ENCODE measurements around the gene DIP2C. TPM values are rescaled to one million over a fixed set of nuclear protein-coding genes. Genes with fewer than 3 reads are reported as not detected.
A peak's percentile ranks its signal among the peaks of the same experiment; 100 is the strongest.

Gene DIP2C
- polyA plus RNA-seq, 4 donors: 3.1 to 13.3 (median 4.7) TPM

DNA sequence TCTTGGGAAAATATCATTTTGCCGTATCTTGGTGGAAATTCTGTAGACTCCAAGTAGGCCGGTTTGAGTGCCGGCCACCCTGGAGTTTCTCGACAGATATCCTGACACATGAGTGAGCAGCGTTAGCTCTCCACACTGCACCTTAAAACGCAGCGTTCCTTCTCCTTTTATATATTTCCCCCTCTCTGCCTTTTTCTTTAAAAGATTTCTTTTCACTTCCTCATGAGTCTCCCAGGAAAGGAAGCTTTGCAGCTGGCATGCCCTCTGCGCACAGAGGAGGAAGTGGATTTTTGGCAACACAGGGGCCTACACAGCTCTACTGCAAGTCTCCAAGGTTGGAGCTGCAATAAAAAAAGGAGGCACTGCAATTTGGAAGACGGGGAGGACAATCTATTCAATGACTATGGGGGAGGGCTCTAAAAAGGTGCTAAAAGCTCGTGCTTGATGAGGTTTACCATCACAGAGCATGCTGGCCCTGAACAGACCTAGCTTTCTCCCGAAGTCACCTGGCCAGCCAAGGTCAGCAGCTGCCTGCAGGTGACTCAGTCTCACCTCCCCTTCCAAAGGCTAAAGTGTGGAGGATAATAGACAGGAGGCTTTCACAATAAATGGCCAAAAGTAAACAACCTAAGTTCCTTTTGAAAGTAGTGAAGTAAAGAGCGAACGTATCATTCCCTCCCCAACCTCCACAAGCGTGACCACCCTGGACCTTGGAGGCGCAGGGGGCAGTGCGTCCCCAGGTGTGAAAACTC, 301.4 kb downstream of the DIP2C start:
- peaks cover 0 to 3% (median 0%) of the 10 kb centered on the region in 3 donors for H3K4me1 ChIP-seq (ENCODE audit: control insufficient read depth in 3 of 3, insufficient read depth in 2 of 3, low read depth in 1 of 3, low read length in 2 of 3)
- FAIRE-seq (no peak), DNase-seq (peak in 1 of 2 donors; percentile 30)
- no peak overlapping the region for H3K4me3 ChIP-seq (ENCODE audit: low read depth in 1 of 3, low read length in 3 of 3)
- WGBS, 3 donors: 75 to 78% (median 76%) methylated on average over 16 of the region's 16 CpGs
- H3K36me3 ChIP-seq (ENCODE audit: control insufficient read depth in 3 of 3, insufficient read depth in 2 of 3, low read depth in 1 of 3, low read length in 3 of 3): peaks cover 0 to 84% (median 7%) of the 10 kb centered on the region in 3 donors
- no peak overlapping the region for H3K27ac ChIP-seq (ENCODE audit: low read depth in 1 of 3, low read length in 2 of 3)
- H3K27me3 ChIP-seq (ENCODE audit: control insufficient read depth in 3 of 3, insufficient read depth in 3 of 3, low read length in 3 of 3): no peaks in the 10 kb centered on the region
- H3K9me3 ChIP-seq (ENCODE audit: control insufficient read depth in 2 of 2, insufficient read depth in 1 of 2, low read depth in 1 of 2, low read length in 1 of 2): no peaks in the 10 kb centered on the region

DNA sequence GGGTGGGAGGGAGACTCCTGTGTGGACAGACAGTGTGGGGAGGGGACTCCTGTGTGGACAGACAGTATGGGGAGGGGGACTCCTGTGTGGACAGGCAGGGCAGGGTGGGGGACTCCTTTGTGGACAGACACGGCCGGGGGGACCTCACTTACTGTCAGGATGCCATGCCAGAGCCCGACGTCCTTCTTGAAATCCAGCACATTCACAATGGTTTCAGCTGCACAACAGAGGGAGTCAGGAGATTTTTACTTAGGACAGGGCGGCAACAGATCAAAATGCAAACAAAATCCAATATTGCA, 301.9 kb downstream of the DIP2C start:
- no peaks in the 10 kb centered on the region for H3K27me3 ChIP-seq (ENCODE audit: control insufficient read depth in 3 of 3, insufficient read depth in 3 of 3, low read length in 3 of 3)
- peaks cover 0 to 3% (median 0%) of the 10 kb centered on the region in 3 donors for H3K4me1 ChIP-seq (ENCODE audit: control insufficient read depth in 3 of 3, insufficient read depth in 2 of 3, low read depth in 1 of 3, low read length in 2 of 3)
- no peak overlapping the region for H3K27ac ChIP-seq (ENCODE audit: low read depth in 1 of 3, low read length in 2 of 3)
- no peak for DNase-seq
- no peak for FAIRE-seq
- 88 to 94% (median 93%) methylated on average over 5 of the region's 5 CpGs for WGBS, 3 donors
- H3K4me3 ChIP-seq (ENCODE audit: low read depth in 1 of 3, low read length in 3 of 3): no peak overlapping the region
- peaks cover 0 to 81% (median 7%) of the 10 kb centered on the region in 3 donors for H3K36me3 ChIP-seq (ENCODE audit: control insufficient read depth in 3 of 3, insufficient read depth in 2 of 3, low read depth in 1 of 3, low read length in 3 of 3)
- no peaks in the 10 kb centered on the region for H3K9me3 ChIP-seq (ENCODE audit: control insufficient read depth in 2 of 2, insufficient read depth in 1 of 2, low read depth in 1 of 2, low read length in 1 of 2)

DNA sequence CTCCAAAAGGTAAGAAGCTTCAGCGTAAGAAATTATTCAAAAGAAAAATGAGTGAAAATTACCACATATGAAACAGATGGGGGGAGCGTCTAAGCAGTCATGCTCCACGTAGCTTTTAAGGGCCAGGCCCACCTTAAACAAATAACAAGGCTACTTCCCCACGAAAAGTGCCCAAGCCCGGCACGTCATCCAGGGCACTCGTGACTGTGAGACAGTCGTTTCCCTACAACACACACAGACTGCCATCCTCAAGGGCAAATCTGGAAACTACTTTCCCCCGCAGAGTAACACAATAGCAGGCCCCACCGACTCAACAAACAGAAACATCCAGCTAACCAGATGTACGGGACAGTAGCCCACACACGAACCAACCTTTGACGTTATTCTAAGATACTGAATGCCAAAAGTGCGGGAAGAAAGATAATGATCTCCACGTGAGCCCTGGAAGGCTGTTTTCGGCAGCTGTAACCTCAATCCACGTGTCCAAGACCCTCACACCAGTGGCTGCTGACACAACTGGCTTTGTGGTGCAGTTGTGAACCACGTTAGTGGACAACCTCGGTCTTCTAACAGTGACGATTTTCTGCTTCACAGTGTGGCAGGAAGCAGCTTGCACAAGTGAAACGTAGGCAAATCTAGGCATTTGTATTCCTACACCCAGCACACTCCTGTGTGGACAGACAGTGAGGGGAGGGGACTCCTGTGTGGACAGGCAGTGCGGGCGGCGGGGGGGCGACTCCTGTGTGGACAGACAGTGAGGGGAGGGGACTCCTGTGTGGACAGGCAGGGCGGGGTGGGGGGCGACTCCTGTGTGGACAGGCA, 302.5 kb downstream of the DIP2C start:
- H3K4me1 ChIP-seq (ENCODE audit: control insufficient read depth in 3 of 3, insufficient read depth in 2 of 3, low read depth in 1 of 3, low read length in 2 of 3): peaks cover 0 to 3% (median 0%) of the 10 kb centered on the region in 3 donors
- DNase-seq: no peak
- no peak overlapping the region for H3K4me3 ChIP-seq (ENCODE audit: low read depth in 1 of 3, low read length in 3 of 3)
- no peak for FAIRE-seq
- H3K9me3 ChIP-seq (ENCODE audit: control insufficient read depth in 2 of 2, insufficient read depth in 1 of 2, low read depth in 1 of 2, low read length in 1 of 2): no peaks in the 10 kb centered on the region
- peaks cover 0 to 78% (median 7%) of the 10 kb centered on the region in 3 donors for H3K36me3 ChIP-seq (ENCODE audit: control insufficient read depth in 3 of 3, insufficient read depth in 2 of 3, low read depth in 1 of 3, low read length in 3 of 3)
- WGBS, 3 donors: 88 to 91% (median 90%) methylated on average over 26 to 27 of the region's 27 CpGs
- H3K27ac ChIP-seq (ENCODE audit: low read depth in 1 of 3, low read length in 2 of 3): no peak overlapping the region
- H3K27me3 ChIP-seq (ENCODE audit: control insufficient read depth in 3 of 3, insufficient read depth in 3 of 3, low read length in 3 of 3): no peaks in the 10 kb centered on the region

DNA sequence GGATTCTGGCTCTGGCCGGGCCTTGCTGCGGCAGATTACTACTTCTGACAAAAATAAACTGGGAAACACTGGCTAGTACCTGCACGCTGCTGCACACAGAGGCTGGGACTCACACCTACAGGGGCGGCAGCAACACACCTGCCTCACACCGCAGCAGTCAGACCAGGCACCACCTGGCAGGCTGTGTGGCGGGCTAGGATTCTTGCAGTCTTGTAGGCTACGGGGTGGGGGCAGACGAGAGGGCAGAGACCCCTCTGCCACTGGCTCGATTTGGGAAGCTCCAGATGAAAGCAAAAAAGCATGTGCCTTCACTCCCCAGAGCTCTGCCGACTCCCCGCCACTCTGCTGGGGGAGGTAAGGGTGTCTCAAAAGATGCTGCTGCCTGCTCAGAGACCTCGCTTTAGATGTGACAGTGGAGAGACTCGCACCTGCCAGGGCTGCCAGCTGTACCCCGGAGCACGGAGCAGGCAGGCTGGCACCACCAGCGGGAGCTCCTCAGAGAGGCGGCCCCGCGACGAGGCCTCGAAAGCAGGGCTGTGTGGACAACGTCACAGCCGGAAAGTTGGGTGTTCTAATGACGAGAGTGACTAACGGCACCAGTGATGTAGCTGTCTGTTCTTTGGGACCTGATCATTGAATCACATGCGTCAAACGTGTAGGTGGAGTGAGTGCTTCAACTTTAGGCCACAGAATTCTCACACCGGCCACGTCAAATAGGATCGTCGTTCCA, 303.7 kb downstream of the DIP2C start:
- no peak for FAIRE-seq
- Histone ChIP-seq H3K4me1 (ENCODE audit: control insufficient read depth in 3 of 3, insufficient read depth in 2 of 3, low read depth in 1 of 3, low read length in 2 of 3) (peaks cover 0 to 3% (median 0%) of the 10 kb centered on the region in 3 donors), H3K27me3 (ENCODE audit: control insufficient read depth in 3 of 3, insufficient read depth in 3 of 3, low read length in 3 of 3) (no peaks in the 10 kb centered on the region), H3K9me3 (ENCODE audit: control insufficient read depth in 2 of 2, insufficient read depth in 1 of 2, low read depth in 1 of 2, low read length in 1 of 2) (peaks cover 0 to 5% of the 10 kb centered on the region in 2 donors), H3K36me3 (ENCODE audit: control insufficient read depth in 3 of 3, insufficient read depth in 2 of 3, low read depth in 1 of 3, low read length in 3 of 3) (peaks cover 4 to 75% (median 7%) of the 10 kb centered on the region in 3 donors), H3K4me3 (ENCODE audit: low read depth in 1 of 3, low read length in 3 of 3) (no peak overlapping the region), H3K27ac (ENCODE audit: low read depth in 1 of 3, low read length in 2 of 3) (no peak overlapping the region)
- DNase-seq: no peak
- 86 to 89% (median 86%) methylated on average over 31 of the region's 31 CpGs for WGBS, 3 donors

DNA sequence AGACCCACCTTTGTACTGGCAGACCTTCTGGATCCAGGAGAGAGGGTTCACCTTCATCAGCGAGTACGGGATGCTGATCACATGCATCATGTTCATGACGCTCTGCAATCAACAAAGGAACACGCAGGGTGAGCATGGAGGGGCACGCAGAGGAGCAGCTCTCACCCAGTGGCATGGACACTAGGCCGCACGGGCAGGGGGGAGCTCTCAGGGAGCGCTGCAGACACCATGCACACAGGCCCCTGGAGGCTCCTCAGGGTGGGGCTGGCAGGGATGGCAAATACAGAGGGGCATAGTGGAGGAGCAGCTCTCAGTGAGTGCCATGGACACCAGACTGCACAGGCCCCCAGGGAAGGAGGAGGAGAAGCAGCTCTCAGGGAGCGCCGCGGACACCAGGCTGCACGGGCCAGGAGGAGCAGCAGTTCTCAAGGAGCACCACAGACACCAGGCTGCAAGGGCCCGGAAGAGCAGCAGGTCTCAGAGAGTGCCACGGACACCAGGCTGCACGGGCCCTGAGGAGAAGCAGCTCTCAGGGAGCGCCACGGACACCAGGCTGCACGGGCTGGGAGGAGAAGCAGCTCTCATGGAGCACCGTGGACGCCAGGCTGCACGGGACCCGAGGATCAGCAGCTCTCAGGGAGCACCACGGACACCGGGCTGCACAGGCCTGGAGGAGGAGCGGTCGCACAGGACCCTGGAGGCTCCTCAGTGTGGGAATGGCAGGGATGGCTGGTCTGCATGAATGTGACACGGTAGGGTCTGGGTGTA, 304.7 kb downstream of the DIP2C start:
- Histone ChIP-seq H3K27ac (ENCODE audit: low read depth in 1 of 3, low read length in 2 of 3) (no peak overlapping the region), H3K36me3 (ENCODE audit: control insufficient read depth in 3 of 3, insufficient read depth in 2 of 3, low read depth in 1 of 3, low read length in 3 of 3) (peaks cover 4 to 72% (median 7%) of the 10 kb centered on the region in 3 donors), H3K4me3 (ENCODE audit: low read depth in 1 of 3, low read length in 3 of 3) (no peak overlapping the region), H3K4me1 (ENCODE audit: control insufficient read depth in 3 of 3, insufficient read depth in 2 of 3, low read depth in 1 of 3, low read length in 2 of 3) (peaks cover 0 to 3% (median 0%) of the 10 kb centered on the region in 3 donors), H3K27me3 (ENCODE audit: control insufficient read depth in 3 of 3, insufficient read depth in 3 of 3, low read length in 3 of 3) (no peaks in the 10 kb centered on the region), H3K9me3 (ENCODE audit: control insufficient read depth in 2 of 2, insufficient read depth in 1 of 2, low read depth in 1 of 2, low read length in 1 of 2) (peaks cover 0 to 5% of the 10 kb centered on the region in 2 donors)
- 92 to 95% (median 92%) methylated on average over 27 of the region's 27 CpGs for WGBS, 3 donors
- DNase-seq (no peak), FAIRE-seq (no peak)

DNA sequence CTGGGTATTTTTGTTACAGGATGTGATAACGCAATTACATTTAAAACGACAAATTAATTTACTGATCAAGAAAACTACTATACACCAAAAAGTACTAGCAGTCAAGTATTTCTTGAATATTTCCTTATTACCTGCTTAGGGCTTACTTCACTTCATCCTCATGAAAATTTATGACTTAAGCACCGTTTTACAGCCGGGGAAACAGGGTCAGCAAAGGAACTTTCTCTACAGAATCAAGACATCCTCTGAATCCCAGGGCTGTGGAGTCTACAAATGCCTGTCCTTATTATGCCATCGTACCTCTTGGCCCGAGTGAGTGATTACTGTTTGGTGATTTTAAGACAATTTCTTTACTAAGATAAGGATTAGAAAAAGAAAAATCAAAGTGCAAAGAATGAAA, 305.9 kb downstream of the DIP2C start:
- peak in 1 of 2 donors; percentile 66 for DNase-seq

DNA sequence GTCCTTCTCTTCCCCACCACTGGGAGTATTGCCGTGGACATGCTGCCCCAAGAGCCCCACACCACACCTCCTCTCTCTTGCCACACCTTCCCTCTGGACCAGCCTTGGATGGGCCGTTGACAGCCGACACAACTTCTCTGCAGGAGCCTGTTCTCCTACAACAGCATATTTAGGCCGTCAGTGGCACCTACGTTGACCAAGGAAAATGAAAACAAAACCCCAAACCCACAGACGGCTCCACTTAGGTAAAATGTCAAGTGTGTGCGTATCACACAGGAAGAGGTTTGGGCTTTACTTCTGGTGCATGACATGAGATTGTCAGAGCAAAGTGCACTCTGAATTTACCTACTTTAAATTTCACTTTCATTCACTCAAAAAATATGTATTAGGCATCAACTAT, 307.7 kb downstream of the DIP2C start:
- no peak for FAIRE-seq
- H3K9me3 ChIP-seq (ENCODE audit: control insufficient read depth in 2 of 2, insufficient read depth in 1 of 2, low read depth in 1 of 2, low read length in 1 of 2): peaks cover 0 to 5% of the 10 kb centered on the region in 2 donors
- no peak for DNase-seq
- H3K4me3 ChIP-seq (ENCODE audit: low read depth in 1 of 3, low read length in 3 of 3): no peak overlapping the region
- no peak overlapping the region for H3K27ac ChIP-seq (ENCODE audit: low read depth in 1 of 3, low read length in 2 of 3)
- peaks cover 4 to 56% (median 7%) of the 10 kb centered on the region in 3 donors for H3K36me3 ChIP-seq (ENCODE audit: control insufficient read depth in 3 of 3, insufficient read depth in 2 of 3, low read depth in 1 of 3, low read length in 3 of 3)
- H3K4me1 ChIP-seq (ENCODE audit: control insufficient read depth in 3 of 3, insufficient read depth in 2 of 3, low read depth in 1 of 3, low read length in 2 of 3): peaks cover 0 to 3% (median 0%) of the 10 kb centered on the region in 3 donors
- no peaks in the 10 kb centered on the region for H3K27me3 ChIP-seq (ENCODE audit: control insufficient read depth in 3 of 3, insufficient read depth in 3 of 3, low read length in 3 of 3)
- WGBS, 3 donors: 69 to 89% (median 80%) methylated on average over 7 of the region's 7 CpGs

More for the DNA sequence above, 305.9 kb downstream of the DIP2C start:
- H3K9me3 ChIP-seq (ENCODE audit: control insufficient read depth in 2 of 2, insufficient read depth in 1 of 2, low read depth in 1 of 2, low read length in 1 of 2): peaks cover 0 to 5% of the 10 kb centered on the region in 2 donors
- H3K4me1 ChIP-seq (ENCODE audit: control insufficient read depth in 3 of 3, insufficient read depth in 2 of 3, low read depth in 1 of 3, low read length in 2 of 3): peaks cover 0 to 3% (median 0%) of the 10 kb centered on the region in 3 donors
- H3K27ac ChIP-seq (ENCODE audit: low read depth in 1 of 3, low read length in 2 of 3): peak overlapping the region in 1 of 3 donors; percentile 17
- no peaks in the 10 kb centered on the region for H3K27me3 ChIP-seq (ENCODE audit: control insufficient read depth in 3 of 3, insufficient read depth in 3 of 3, low read length in 3 of 3)
- WGBS, 3 donors: 75 to 80% (median 78%) methylated on average over 6 of the region's 6 CpGs
- FAIRE-seq: no peak
- H3K36me3 ChIP-seq (ENCODE audit: control insufficient read depth in 3 of 3, insufficient read depth in 2 of 3, low read depth in 1 of 3, low read length in 3 of 3): peaks cover 4 to 66% (median 7%) of the 10 kb centered on the region in 3 donors
- no peak overlapping the region for H3K4me3 ChIP-seq (ENCODE audit: low read depth in 1 of 3, low read length in 3 of 3)

All from small intestine (tissue), 7 donors.